Astrocyte of the spinal cord (primary cell): ENCODE results near the gene SEPTIN11.

ENCODE experiments used
- DNase-seq: peaks from one replicate; pipeline ENCODE4 v3.0.0; 2011; ENCODE audit warnings: low read depth, low spot score
- H3K4me3 ChIP-seq: 2 replicates; pipeline ENCODE4 v1.5.1; 2011; ENCODE audit warnings: low read depth, mild to moderate bottlenecking, low read length, moderate library complexity
- in situ Hi-C: cut with HindIII; loops from 2 replicates; pipeline ENCODE4 v1.10.0; 2017; ENCODE audit warnings: low sequenced_read_pairs
- TF ChIP-seq, protein P1 (sequence below): IDR thresholded peaks from 2 replicates; pipeline ENCODE4 v1.5.1; 2012; ENCODE audit warnings: low read depth, mild to moderate bottlenecking, low read length, inconsistent platforms

SEPTIN11 gene

GRCh38 chr4:76982638-76983584 is 33.4 kb downstream of the SEPTIN11 start:
- DNase-seq: no peak
- H3K4me3 ChIP-seq: no peak overlapping the region
- TF ChIP-seq, protein P1, sequence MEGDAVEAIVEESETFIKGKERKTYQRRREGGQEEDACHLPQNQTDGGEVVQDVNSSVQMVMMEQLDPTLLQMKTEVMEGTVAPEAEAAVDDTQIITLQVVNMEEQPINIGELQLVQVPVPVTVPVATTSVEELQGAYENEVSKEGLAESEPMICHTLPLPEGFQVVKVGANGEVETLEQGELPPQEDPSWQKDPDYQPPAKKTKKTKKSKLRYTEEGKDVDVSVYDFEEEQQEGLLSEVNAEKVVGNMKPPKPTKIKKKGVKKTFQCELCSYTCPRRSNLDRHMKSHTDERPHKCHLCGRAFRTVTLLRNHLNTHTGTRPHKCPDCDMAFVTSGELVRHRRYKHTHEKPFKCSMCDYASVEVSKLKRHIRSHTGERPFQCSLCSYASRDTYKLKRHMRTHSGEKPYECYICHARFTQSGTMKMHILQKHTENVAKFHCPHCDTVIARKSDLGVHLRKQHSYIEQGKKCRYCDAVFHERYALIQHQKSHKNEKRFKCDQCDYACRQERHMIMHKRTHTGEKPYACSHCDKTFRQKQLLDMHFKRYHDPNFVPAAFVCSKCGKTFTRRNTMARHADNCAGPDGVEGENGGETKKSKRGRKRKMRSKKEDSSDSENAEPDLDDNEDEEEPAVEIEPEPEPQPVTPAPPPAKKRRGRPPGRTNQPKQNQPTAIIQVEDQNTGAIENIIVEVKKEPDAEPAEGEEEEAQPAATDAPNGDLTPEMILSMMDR: peak; percentile 21
- in situ Hi-C loops: no loop called here

- TF ChIP-seq, protein P1: peak; percentile 30
- H3K4me3 ChIP-seq: no peak overlapping the region
- DNase-seq: peak; percentile 79
- in situ Hi-C loops: no loop called here
Observed at GRCh38 chr4:76984127-76984526, 34.6 kb downstream of the SEPTIN11 start.

DNA sequence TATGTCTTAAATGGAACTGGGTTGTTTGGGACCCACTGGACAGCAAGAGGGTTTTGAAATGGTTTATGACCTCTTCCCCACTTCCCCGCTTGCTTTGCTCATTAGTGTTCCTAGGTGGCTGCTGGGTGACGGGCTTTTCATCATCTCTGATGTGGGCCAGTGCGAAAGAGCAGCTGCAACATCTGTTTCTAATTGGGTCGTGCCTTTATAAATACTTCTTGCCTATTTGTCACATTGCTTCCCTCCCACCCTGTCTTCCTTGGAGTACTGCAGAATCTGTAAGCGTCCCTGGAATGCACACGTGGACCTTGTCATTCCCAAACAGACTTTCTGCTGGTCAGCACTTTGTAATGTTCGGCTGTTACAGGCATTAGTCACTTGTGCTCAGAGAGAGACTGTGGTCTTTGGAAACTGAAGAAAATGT is 35.2 kb downstream of the SEPTIN11 start:
- TF ChIP-seq, protein P1: no peak
- in situ Hi-C loops: no loop called here
- no peak overlapping the region for H3K4me3 ChIP-seq
- DNase-seq: peak; percentile 100

- H3K4me3 ChIP-seq: peak overlapping the region; percentile 22
- DNase-seq: peak; percentile 98
- TF ChIP-seq, protein P1: peak; percentile 36
- in situ Hi-C loops: no loop called here
Observed at GRCh38 chr4:76987153-76987591, 37.6 kb downstream of the SEPTIN11 start.

DNA sequence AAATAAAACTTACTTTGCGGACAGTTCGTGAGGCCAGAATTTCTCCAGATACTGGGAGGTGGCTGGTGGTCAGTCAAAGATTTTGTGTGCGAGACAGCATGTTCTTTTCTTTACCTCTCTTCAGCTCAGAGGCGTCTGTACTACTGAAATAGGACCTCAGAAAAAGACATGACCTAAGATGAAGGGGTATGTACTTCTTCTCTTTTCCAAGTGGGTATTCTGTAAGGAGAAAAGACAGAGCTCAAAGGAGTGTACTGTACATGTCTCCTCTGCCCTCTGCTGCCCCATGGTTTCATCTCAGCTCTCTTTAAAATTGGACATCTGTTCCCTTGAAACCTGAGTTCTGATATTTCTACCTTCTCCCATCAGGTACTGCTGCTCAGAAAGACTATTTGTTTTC is 38.1 kb downstream of the SEPTIN11 start:
- peak overlapping the region; percentile 22 for H3K4me3 ChIP-seq
- in situ Hi-C loops: no loop called here
- TF ChIP-seq, protein P1: no peak
- no peak for DNase-seq

- DNase-seq: no peak
- in situ Hi-C loops: no loop called here
- TF ChIP-seq, protein P1: no peak
- H3K4me3 ChIP-seq: no peak overlapping the region
Observed at GRCh38 chr4:76989391-76990061, 40.0 kb downstream of the SEPTIN11 start.
